ENCODE measurements around the gene AHNAK2. TPM values are rescaled to one million over a fixed set of nuclear protein-coding genes. Genes with fewer than 3 reads are reported as not detected.

Gene AHNAK2
- polyA plus RNA-seq, 1 donor: 2.2 TPM

DNA sequence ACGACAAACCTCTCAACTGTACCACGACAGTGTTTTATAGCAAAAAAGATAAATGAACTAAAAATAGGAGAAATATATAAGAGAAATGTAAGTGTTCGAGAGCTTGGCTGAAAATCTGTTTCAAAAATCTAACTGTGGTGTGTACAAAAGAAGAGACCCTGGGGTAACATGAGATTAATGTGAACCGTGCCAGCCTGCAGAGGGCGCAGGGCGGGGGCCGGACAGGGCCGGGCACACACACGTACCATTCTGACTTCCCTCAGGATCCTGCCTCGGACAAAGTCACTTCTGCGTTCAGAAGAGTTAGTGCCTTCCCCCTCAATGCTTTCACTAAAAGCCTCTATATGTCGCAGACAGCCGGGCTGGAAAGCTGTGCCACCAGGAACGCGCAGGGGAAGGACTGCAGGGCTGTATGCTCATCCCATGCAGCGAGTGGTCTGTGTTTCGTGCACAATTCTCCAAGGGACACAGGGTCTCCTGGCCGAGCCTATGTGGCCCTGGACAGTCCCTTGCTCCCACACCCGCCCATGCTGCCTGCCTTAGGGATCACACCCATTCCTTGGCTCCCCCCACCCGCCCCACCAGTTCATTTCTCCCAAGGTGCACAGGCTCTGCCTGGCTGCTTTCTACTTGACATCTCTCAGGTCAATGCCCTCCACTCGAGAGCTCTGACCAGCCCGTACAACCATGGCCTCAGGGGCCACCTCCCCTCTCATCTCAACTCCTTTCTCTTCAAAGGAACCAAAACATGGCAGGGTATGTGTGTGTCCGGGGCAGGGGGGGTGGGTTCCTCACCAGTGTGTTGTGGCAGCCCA is 34.2 kb upstream of the AHNAK2 start:
- DNase-seq: no peak

DNA sequence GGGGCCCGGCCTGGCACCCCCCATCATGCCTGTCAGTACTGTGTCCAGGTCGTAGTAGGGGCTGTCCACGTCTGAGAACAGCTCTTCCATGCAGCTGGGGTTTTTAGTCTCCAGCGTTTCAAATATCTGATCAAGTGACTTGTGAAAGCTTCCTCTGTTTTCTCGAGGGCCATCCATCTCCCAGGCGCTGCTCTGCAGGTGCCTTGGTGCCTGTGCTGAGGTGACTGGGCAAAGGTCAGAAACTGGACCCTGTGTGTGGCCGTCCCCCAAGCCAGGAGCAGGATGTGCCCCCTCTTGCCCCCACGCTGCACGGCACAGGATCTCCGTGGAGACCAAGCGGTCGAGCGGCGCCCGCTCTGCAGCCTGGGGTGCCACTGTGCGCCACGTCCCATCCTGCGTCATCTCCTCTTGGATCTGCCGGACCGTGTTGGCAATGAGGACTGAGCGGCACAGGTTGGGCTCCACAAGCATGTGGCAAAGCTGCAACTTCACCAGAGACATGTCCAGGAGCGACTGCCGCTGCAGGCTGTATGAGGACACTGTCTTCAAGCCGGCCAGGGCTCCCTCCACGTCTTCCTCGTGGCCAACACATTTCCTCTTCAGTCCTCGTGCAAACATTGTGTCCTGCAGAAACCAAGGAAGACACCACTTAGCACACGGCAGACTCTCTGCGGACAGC is 33.3 kb upstream of the AHNAK2 start:
- no peak for DNase-seq

DNA sequence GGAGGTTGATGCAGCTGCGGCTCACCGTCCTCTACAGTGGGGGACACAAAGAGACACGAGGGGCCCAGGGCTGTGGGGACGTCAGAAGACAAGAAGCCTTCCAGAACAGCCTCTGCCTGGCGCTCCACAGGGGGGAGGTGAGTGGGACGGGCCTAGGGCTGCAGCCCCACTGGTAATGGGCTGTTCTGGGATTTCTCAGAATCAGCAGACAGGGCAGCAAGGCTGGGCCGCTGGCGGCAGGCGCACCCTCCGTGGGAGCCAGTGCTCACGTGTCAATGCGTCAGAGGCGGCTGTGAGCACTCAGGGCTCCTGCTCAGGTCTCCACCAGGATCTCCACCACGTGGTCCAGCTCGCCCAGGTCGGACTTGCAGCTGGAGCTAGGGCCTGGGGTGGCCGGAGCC is 32.7 kb upstream of the AHNAK2 start:
- no peak for DNase-seq

DNA sequence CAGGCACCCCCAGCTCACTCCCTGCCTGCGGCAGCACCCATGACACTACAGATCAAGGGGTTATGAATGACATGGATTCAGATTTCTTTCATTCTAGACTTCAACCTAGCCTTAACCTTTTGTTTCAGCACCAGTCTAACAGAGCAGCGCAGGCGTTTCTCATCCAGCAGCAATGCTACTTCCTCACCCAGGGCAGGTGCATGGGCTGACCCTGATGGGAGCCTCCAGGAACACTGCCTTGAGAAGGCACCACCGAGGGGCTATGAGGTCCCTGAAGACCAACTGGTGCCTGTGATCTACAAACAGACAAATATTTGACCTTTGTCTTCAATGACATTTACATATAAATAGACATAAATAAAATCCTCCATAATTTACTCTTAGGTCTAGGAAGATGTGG is 31.9 kb upstream of the AHNAK2 start:
- DNase-seq: no peak

DNA sequence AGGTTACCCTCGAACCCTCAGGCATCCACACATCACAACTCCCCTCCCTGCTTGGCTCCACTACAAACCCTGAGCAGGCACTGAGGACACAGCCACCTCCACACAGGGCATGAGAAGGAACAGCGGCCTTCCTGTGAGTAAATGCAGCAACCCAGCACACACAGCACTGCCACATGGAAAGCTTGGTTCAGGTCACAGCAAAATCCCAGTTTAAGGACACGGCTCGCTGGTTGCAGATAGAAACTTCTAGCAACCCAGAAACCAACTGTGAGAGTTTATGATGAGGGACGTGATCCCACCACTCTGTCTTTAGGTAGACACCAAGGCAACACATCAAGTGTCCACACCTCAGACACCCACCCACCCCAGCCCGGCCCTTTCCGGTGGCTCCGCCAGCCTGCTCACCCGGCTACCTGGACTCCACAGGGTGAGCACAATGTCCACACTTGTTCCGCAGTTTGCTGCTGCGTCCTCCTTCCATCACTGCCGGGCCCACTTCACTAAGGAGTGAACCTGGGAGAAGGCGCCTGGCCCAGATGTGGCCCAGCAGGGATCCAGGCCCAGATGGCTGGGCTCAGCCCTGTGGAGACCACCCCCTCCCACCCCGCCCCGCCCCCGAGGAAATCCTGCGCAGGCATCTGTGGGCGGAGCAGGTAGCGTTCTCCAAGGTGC is 29.6 kb upstream of the AHNAK2 start:
- no peak for DNase-seq

DNA sequence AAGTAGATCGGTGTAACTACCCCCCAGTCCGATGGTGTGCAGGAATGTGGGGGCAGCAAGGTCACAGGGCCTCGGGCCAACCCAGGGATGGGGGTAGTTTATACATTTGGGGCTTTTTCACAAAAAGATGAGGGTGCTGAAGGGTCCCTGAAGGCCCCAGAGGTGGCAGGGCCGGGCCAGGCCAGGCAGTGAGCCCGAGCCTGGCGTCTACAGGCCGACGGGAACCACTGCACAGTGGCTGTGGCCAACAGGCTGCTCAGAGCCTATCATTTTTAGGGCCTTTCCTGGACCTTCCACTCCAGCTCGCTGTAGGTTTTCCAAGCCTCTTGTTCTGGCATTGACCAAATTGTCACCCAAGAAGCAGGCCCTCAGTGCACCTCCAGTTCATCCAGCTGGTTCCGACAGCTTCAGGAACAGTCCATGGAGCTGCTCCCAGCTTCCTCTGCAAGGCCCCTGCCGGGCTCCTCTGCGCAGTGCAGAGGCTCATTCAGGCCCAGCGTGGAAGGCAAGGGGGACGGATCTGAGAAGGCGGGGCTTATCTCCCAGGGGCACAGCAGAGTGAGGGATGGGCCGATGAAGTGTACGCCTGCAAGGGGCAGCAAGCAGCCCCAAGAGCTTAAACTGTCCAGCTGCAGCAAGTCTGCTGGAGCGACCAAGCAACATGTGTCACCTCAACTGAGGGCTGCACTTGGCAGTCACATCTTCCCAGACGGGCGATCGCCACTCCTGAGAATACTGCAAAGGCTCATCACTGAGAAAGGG is 28.8 kb upstream of the AHNAK2 start:
- DNase-seq: no peak

DNA sequence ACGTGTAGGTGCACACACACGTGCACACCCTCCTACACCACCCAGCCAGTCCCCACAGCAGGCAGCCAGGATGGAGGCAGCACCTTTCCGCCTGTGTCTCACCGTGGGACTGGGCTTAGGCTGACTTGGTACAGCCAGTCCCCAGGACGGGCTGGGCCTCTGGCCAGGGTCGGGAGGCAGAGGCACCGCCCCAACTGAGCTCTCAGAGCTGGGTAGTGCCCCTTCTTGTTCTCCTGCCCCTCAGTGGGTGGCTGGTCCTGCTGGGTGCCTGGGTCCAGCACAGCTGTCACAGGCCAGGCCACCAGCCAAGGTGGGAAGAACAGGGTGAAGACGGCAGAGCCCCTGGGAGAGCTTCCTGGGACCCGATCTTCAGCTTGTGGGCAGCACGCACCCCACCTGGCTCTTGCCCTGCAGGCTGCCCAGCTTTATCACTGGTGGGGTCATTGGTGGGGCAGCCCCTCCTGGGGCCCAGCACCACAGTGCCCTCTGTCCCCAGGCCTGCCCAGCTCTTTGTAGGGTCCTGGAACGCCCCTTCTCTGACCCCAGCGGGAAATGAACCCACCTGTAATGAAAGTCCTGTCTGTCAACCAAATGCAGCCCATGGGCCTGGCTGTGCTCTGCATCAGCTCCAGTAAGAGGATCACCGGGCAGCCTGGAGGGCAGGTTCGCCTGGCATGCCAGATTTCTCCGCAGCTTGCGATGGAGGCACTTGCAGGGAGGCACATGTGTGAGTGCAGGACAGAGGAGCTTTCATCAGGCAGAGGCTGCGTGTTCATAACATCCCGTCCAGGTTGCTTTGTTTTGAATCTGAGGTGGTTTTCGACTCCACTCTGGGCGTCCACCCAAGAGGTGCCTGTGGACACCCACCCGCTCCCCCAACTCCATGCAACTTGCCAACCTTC is 28.0 kb upstream of the AHNAK2 start:
- DNase-seq: no peak

DNA sequence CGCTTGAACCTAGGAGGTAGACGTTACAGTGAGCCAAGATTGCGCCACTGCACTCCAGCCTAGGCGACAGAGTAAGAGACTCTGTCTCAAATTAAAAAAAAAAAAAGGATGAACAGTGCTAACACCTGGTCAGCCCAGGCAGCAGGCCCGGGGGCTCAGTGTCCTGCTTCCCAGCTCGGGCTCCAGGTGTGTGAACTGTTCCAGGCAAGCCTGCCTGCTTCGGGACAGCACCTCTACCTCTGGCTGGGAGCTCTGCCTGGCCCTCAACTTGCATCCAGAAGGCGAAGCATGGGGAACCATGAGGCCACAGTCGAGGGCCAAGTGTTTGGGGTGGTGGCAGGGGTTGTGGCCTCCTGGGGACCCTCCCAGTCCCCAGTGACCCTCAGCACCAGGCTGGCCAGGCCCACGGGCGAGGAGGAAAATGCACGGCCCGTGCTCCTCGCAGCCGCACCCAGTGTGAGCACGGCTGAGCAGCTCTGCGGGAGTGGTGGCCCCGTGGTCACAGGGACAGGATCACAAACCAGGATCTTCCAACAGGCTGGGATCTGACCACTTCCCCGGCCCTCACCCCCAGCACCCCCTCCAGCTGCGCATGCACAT is 27.3 kb upstream of the AHNAK2 start:
- DNase-seq: no peak

DNA sequence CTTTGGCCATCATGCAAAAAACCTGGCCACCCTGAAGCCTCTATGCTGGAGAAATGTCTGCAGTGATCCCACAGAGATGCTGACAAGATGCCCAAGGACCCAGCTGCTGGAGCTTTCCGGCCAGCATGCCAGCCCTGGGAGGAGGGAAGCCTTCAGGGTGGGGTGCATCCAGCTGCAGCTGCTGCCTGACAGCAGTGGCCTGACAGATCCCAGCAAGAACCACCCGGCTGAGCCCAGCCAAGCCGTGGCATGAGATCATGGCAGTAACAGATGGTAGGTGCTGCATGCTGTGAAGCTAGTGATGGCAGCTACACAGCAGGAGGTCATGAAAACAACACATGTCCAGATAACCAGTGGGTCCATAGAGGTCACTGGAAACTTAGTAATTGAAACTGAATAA is 21.2 kb upstream of the AHNAK2 start:
- no peak for DNase-seq

DNA sequence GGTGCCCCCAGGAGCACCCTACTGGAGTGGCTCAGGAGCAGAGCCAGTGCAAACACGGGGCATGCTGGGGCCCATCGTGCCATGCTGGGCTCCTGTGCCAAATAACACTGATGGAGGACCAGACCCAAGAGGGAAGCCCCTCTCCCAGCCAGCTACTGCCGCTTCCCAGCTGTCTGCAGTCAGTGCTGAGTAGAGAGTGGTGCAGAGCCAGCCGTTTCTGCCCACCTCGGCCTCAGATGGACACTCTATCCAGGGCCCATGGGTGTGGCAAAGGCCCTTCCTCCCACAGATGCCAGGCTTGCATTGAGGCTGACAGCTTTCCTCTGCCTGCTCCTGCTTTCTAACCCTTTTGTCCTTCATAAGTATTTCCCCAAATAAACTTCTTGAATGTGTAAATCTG is 20.6 kb upstream of the AHNAK2 start:
- DNase-seq: no peak

DNA sequence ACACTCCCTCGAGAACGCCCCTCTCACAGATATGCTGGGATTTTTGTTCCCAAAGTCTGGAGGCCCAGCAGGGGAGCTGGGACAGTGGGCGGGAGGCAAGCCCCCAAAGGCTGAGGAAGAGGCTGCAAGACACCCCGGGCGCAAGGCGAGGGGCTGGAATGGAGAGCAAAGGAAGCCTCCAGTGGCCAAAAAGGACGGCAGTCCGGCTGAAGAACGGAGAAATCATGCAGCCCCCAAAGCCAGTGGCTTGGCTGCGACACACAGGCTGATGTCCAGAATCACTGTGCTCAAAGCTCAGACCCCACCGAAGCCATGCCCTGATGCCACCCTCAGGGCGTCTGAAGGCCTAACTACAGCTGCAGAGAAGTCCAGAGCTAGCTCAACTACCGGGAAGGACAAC is 18.3 kb upstream of the AHNAK2 start:
- no peak for DNase-seq

DNA sequence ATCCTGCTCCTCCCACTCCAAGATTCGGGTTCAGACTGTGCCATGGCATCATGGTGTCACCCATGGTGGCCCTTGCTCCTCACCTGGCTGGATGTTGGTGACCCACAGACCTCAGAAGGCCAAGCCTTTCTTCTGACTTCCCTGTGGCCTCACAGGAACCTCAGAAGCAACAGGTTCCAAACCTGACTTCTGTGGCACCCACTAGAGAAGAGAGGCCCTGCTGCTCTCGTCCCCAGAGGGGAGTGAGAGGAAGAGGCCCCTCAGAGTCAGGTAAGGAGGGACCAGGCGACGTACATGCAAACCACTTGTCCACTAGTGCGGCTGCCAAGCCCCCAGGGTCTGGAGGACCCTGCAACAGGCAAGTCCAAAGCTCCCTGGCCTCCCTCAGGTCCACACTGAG is 17.9 kb upstream of the AHNAK2 start:
- no peak for DNase-seq

DNA sequence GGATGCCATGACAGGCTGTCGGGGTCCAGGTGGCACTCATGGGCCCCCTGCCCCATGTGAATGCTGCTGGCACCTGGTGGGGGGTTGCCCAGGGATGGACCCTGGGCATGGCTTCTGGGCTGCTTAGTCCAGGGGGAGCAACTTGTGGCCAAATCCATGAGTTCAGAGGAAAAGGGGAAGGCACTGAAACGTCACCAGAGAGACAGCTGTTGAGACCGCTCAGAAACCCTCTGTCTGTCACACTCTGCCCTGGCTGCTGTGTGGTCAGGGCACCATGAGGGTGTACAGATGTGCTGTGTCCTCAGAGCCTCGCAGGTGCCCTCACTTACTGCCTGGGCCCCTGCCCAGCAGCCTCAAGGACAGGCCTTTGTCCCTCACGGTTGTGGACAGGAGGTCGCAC is 16.8 kb upstream of the AHNAK2 start:
- DNase-seq: no peak

DNA sequence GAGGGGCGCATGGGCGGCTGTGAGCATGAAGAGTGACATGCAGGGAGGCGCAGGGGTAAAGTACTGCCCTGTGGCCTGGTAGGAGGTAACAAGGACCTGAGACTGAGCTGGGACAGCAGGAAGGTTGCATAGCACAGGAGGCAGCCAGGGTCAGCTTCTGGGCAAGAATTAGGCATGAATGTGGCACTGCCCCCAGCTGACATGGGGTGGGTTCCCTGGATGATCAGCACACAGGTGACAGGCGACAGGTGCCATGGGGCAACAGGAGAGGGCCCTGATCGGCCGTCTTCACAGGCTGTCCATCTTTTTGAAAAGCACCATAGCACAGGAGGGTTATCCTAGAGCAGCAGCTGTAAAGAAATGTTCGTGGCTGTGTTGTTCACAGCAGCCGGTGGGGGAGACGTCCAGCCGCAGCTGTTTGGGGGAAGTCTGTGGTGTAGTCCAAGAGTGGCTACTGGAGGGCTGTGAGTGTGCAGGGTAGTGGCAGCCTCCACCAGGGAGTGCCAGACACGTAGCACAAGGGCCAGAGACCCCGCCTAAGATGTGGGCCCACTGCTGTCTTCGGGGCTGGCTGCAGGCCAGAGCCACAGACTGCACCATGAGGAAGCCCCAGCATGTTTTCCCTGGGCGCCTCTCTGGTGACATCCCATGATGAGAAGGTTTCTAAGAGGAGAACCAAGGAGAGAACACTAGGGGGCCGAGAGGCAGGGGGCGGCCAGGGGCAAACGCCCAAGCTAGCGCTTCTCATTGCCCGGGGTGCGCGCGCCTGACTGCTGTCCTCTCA is 15.8 kb upstream of the AHNAK2 start:
- DNase-seq: no peak

DNA sequence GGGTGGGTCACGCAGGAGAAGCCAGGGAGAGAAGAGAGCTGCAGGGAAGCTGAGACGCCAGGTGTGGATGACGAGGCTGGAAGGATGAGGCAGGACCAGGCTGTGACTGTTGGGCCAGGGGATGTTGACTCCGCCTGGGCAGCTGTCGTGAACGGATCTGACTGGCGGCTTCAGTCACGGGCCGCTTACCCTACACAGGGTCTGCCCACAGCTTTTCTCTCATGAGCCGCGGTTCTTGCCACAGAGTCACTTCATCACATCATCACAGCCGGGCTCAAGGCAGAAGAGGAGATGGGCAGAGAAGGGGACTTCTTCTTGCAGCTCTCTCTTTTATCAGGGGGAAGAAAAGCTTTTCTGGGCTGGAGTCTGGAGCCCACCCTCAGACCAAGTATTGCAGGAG is 15.1 kb upstream of the AHNAK2 start:
- no peak for DNase-seq

DNA sequence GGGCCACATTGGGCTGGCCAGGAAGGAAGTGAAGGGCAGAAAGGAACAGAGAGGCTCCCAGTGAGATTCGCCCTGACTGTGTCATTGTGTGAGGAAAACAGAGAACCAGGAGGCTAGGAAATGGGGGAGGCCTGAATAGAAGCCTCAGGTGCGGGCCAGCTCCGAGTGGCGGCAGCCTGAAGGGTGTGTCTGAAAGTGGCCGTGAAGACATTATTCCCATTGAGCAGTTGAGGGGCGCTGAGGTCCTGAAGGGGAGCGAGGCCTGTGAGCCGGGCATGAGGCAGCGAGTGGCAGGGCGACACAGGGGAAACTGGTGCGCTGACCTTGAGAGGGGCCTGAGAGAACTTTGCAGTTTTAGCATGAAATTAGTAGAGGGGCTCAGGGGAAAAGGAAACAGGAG is 14.3 kb upstream of the AHNAK2 start:
- no peak for DNase-seq

DNA sequence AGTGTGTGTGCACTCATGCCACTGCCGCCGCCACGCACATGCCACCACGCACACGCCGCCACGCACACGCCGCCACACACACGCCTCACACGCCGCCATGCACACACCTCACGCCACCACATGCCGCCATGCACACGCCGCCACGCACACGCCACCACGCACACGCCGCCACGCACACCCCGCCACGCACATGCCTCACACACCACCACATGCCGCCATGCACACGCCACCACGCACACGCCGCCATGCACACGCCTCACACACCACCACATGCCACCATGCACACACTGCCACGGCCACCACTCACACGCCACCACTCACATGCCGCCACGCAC is 13.7 kb upstream of the AHNAK2 start:
- no peak for DNase-seq

DNA sequence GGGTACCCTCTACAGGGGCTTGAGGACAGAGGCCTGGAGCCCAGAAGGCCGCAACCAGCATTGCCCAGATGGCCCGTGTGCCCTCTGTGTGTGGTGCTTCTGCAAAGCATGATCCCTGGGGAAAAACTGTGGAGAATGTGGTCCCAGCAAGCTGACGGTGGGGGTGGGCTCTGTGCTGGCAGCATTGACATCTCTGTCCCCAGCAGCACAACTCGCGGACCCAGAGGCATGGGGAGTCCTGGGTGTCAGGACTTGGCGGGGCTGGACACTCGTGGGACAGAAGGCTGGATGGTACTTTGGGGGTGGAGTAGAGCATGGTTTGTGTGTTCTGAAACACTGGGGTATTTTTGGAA is 11.8 kb upstream of the AHNAK2 start:
- no peak for DNase-seq

DNA sequence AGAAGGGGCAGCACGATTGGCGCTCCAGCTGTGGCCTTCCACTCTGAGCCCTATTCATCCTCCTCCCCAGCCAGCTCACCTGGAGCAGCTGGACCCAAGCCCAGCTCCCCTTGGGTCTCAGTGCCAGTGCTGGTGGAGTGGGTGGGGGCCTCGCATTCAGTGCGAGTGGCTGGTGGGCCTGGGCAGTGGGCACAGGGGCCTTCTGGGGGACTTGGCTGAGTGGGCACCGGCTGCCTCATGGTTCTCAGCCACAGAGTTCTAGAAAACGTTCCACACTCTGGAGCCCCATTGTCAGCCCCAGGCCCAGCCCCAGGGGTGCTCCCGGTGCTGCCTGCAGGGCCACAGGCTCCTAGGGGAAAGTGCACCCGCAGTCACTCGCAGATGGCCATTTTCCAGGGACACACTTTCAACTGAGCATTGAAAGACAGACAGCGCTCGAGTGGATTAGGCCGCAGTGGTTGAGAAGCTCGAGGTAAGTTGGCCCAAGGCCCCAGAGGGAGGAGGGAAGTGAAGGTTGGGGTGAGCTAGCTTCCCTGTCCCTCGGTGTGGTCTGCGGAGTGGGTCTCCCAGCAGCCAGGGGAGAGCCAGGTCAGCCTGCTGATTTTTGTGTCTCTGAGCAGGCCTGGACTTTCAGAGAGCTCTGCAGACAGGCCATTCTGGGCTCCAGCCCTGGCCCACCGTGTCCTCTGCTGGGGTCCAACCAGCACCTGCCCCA is 11.2 kb upstream of the AHNAK2 start:
- DNase-seq: no peak

Measured in left kidney (tissue), 2 donors.